ENCODE measurements around the gene DIDO1. TPM values are rescaled to one million over a fixed set of nuclear protein-coding genes. Genes with fewer than 3 reads are reported as not detected.

DIDO1 gene
- total and polyA plus RNA-seq, 9 of the 15 experiments (the other 6 are each of a cell fraction or from before 2014, with no cell fraction given) = 4.4 to 46.8 (median 31.2) TPM

DNA sequence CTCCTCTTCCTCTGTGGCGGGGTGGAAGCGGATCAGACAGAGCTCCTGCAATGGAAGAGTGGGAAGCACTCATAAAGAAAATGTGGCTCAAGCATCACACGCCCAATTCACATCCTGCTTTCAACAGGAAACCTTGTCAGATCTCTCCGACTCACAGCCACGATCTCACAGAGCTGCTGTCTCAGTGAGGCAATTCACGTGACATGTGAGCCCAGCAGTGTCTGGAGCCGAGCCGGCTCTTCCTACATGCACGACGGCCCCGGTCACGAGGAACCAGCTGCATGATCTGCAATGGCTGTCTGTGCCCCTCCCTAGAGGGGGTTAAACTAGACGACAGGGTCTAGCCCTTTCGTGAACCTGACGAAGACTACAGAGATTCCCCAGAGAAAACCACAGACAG, 35.2 kb downstream of the DIDO1 start:
- ChIA-PET POLR2A (interaction anchor here (0.6 to 1.6 kb wide), 3 partner anchors 14 to 46 kb away, joined by 4 to 5 read pairs (median 4); no protein-coding TSS in a partner anchor), CTCF (ENCODE audit: low intra/inter-chr PET ratio) (no interaction called here)
- H3K9ac ChIP-seq (ENCODE audit: insufficient read depth in 1 of 2, low read depth in 2 of 2, low read length in 2 of 2) = no peak overlapping the region
- H3K27me3 ChIP-seq (ENCODE audit: control insufficient read depth in 2 of 2, insufficient read depth in 2 of 2, low read length in 2 of 2) = no peaks in the 10 kb centered on the region
- BruUV-seq (replicated peaks) = no TSS peak
- no peak overlapping the region for H3K4me2 ChIP-seq (ENCODE audit: insufficient read depth, low read length)
- peaks cover 99% of the 10 kb centered on the region for H3K36me3 ChIP-seq (ENCODE audit: control insufficient read depth, insufficient read depth, low read length)
- no peaks in the 10 kb centered on the region for H3K9me1 ChIP-seq (ENCODE audit: control insufficient read depth, insufficient read depth, low read length)
- H3K4me3 ChIP-seq = no peak overlapping the region
- no peak overlapping the region for H3K27ac ChIP-seq (ENCODE audit: extremely low read depth, low read depth, low read length)
- ATAC-seq (no peak), DNase-seq (ENCODE audit: extremely low read depth in 1 of 4, low spot score in 3 of 4) (no peak), FAIRE-seq (no peak)
- H2AFZ ChIP-seq (ENCODE audit: low read depth, low read length) = no peak overlapping the region
- intact Hi-C loops (cut with micrococcal nuclease) = no loop called here
- peaks cover 0 to 10% of the 10 kb centered on the region in 2 experiments; a peak in 2 of 5 replicates for H3K4me1 ChIP-seq (replicated peaks in 1 of 2; ENCODE audit: control insufficient read depth in 2 of 2, insufficient read depth in 2 of 2, low read length in 2 of 2)
- H3K9me3 ChIP-seq (replicated peaks; ENCODE audit: control insufficient read depth, insufficient read depth, low read depth, low read length) = no peaks in the 10 kb centered on the region
- no peaks in the 10 kb centered on the region for H4K20me1 ChIP-seq (replicated peaks; ENCODE audit: control insufficient read depth, insufficient read depth, low read length)
- no peaks in the 10 kb centered on the region for H3K79me2 ChIP-seq (ENCODE audit: control insufficient read depth, insufficient read depth, low read length)
- in situ Hi-C loops (cut with MboI) = no loop called here
- WGBS (ENCODE audit: insufficient coverage, low coverage, missing lambda C conversion rate) = 80% methylated on average over 15 of the region's 15 CpGs
- TF ChIP-seq BDP1 (IDR thresholded peaks at IDR 0.05; ENCODE audit: insufficient read depth, insufficient read length) (no peak), SNRNP70 (optimal IDR thresholded peaks at IDR 0.05; ENCODE audit: low read depth, low read length) (no peak), HNRNPLL (IDR thresholded peaks at IDR 0.05; ENCODE audit: low read depth, low read length, poor library complexity, severe bottlenecking) (no peak), CUX1 (CRISPR knock-in tag; IDR thresholded peaks at IDR 0.05) (no peak), BCOR (IDR thresholded peaks at IDR 0.05) (no peak), MTA1 (IDR thresholded peaks at IDR 0.05; ENCODE audit: borderline replicate concordance) (no peak), HDAC6 (IDR thresholded peaks at IDR 0.05; ENCODE audit: low read depth, low read length) (no peak), CC2D1A (IDR thresholded peaks at IDR 0.05) (no peak), ZNF143 (CRISPR knock-in tag; IDR thresholded peaks at IDR 0.05) (no peak), CBX2 (IDR thresholded peaks at IDR 0.05; ENCODE audit: insufficient read depth, low read length, poor library complexity, severe bottlenecking) (no peak)
- TF ChIP-seq, protein P1, sequence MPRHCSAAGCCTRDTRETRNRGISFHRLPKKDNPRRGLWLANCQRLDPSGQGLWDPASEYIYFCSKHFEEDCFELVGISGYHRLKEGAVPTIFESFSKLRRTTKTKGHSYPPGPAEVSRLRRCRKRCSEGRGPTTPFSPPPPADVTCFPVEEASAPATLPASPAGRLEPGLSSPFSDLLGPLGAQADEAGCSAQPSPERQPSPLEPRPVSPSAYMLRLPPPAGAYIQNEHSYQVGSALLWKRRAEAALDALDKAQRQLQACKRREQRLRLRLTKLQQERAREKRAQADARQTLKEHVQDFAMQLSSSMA (CRISPR knock-in tag; IDR thresholded peaks at IDR 0.05) = no peak
- TF ChIP-seq, protein P2, sequence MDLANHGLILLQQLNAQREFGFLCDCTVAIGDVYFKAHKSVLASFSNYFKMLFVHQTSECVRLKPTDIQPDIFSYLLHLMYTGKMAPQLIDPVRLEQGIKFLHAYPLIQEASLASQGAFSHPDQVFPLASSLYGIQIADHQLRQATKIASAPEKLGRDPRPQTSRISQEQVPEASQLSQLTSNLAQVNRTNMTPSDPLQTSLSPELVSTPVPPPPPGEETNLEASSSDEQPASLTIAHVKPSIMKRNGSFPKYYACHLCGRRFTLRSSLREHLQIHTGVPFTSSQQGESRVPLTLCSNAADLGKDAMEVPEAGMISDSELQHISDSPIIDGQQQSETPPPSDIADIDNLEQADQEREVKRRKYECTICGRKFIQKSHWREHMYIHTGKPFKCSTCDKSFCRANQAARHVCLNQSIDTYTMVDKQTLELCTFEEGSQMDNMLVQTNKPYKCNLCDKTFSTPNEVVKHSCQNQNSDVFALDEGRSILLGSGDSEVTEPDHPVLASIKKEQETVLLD (IDR thresholded peaks at IDR 0.05) = no peak
- TF ChIP-seq, protein P3, sequence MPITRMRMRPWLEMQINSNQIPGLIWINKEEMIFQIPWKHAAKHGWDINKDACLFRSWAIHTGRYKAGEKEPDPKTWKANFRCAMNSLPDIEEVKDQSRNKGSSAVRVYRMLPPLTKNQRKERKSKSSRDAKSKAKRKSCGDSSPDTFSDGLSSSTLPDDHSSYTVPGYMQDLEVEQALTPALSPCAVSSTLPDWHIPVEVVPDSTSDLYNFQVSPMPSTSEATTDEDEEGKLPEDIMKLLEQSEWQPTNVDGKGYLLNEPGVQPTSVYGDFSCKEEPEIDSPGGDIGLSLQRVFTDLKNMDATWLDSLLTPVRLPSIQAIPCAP (CRISPR knock-in tag; IDR thresholded peaks at IDR 0.05; ENCODE audit: borderline replicate concordance) = no peak
- TF ChIP-seq, protein P4, sequence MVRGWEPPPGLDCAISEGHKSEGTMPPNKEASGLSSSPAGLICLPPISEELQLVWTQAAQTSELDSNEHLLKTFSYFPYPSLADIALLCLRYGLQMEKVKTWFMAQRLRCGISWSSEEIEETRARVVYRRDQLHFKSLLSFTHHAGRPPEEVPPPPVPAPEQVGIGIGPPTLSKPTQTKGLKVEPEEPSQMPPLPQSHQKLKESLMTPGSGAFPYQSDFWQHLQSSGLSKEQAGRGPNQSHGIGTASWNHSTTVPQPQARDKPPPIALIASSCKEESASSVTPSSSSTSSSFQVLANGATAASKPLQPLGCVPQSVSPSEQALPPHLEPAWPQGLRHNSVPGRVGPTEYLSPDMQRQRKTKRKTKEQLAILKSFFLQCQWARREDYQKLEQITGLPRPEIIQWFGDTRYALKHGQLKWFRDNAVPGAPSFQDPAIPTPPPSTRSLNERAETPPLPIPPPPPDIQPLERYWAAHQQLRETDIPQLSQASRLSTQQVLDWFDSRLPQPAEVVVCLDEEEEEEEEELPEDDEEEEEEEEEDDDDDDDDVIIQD (CRISPR knock-in tag; IDR thresholded peaks at IDR 0.05) = no peak

Measured in K562 (cell line).